GM21526 (cell line): ENCODE measurements around the gene GGT5.

Experiments
- ATAC-seq: cut with Tn5 transposase; IDR thresholded peaks from one replicate; pipeline ENCODE4 v1.9.1; 2021; ENCODE audit warnings: moderate library complexity; ENCODE audit not compliant: unreplicated experiment, low FRiP score

Gene GGT5

DNA sequence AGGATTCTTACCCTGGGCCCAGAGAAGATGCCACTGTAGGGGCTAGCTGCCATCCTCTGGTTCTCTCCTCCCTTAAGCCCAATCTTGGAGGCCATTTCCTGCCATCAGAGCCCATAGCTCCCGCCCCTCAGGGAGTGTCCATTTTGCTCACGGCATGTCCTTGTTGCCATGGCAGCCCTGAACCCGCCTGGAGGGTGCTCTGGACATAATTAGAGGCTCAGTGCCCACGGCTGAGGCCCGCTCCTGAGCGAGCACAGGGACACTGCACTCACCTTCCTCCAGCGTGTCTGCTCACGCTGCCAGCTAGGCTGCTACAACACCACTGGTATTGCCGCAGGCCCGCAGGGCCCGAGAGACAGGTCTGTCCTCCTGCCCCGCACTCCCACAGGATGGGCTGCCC lies 74.7 kb downstream of the GGT5 start:
- ATAC-seq, result no peak
